H9 (cell line): ENCODE measurements around the gene ADA. TPM values are rescaled to one million over a fixed set of nuclear protein-coding genes. Genes with fewer than 3 reads are reported as not detected.

ENCODE experiments used
- DNase-seq: peaks from one replicate; pipeline ENCODE4 v3.0.0-alpha.2; 2017
- H2AFZ ChIP-seq: one replicate; pipeline ENCODE4 v1.6.1; 2013; ENCODE audit warnings: mild to moderate bottlenecking, low read length, control low read depth, moderate library complexity
- H2AK5ac ChIP-seq: 2 replicates; pipeline ENCODE4 v1.6.1; 2013; ENCODE audit warnings: low read length, control low read depth, mixed read lengths; ENCODE audit not compliant: insufficient read length
- H2BK120ac ChIP-seq: one replicate; pipeline ENCODE4 v1.6.1; 2013; ENCODE audit warnings: low read depth, mild to moderate bottlenecking, low read length, control low read depth, inconsistent platforms; ENCODE audit not compliant: poor library complexity, severe bottlenecking
- H2BK12ac ChIP-seq: 2 replicates; pipeline ENCODE4 v1.6.1; 2013; ENCODE audit warnings: low read length, control low read depth, mixed read lengths, low read depth; ENCODE audit not compliant: insufficient read length
- H2BK15ac ChIP-seq: 2 replicates; pipeline ENCODE4 v1.6.1; 2013; ENCODE audit warnings: low read depth, low read length, control low read depth
- H2BK20ac ChIP-seq: one replicate; pipeline ENCODE4 v1.6.1; 2013; ENCODE audit warnings: low read depth, mild to moderate bottlenecking, low read length, control low read depth, inconsistent platforms; ENCODE audit not compliant: poor library complexity, severe bottlenecking
- H2BK5ac ChIP-seq: 2 replicates; pipeline ENCODE4 v1.6.1; 2013; ENCODE audit warnings: low read length, control low read depth, mixed read lengths; ENCODE audit not compliant: insufficient read length
- H3K14ac ChIP-seq: 2 replicates; pipeline ENCODE4 v1.6.1; 2013; ENCODE audit warnings: low read length, control low read depth; ENCODE audit not compliant: insufficient read depth
- H3K18ac ChIP-seq: 2 replicates; pipeline ENCODE4 v1.6.1; 2013; ENCODE audit warnings: low read depth, mild to moderate bottlenecking, mixed read lengths, low read length, control low read depth; ENCODE audit not compliant: insufficient read length
- H3K23ac ChIP-seq: 2 replicates; pipeline ENCODE4 v1.6.1; 2013; ENCODE audit warnings: low read length, control low read depth, mixed read lengths, low read depth; ENCODE audit not compliant: insufficient read length
- H3K23me2 ChIP-seq: 2 replicates; pipeline ENCODE4 v1.6.1; 2013; ENCODE audit warnings: low read depth, mild to moderate bottlenecking, mixed read lengths, low read length, control low read depth; ENCODE audit not compliant: insufficient read length, poor library complexity, severe bottlenecking
- H3K27ac ChIP-seq: 2 replicates; pipeline ENCODE4 v1.5.1; 2013; ENCODE audit warnings: low read length, control low read depth, mixed read lengths, low read depth; ENCODE audit not compliant: insufficient read length
- H3K27me3 ChIP-seq: 2 replicates; pipeline ENCODE4 v1.6.1; 2013; ENCODE audit warnings: low read length, control low read depth, inconsistent platforms; ENCODE audit not compliant: insufficient read depth
- H3K4ac ChIP-seq: 2 replicates; pipeline ENCODE4 v1.6.1; 2013; ENCODE audit warnings: low read depth, mild to moderate bottlenecking, control low read depth, inconsistent platforms, low read length, moderate library complexity
- H3K4me1 ChIP-seq: 2 replicates; pipeline ENCODE4 v1.6.1; 2013; ENCODE audit warnings: low read length, control low read depth, inconsistent platforms; ENCODE audit not compliant: insufficient read depth
- H3K4me2 ChIP-seq: 2 replicates; pipeline ENCODE4 v1.6.1; 2013; ENCODE audit warnings: low read length, control low read depth, mixed read lengths; ENCODE audit not compliant: insufficient read length, insufficient read depth
- H3K56ac ChIP-seq: 2 replicates; pipeline ENCODE4 v1.6.1; 2013; ENCODE audit warnings: low read depth, mild to moderate bottlenecking, mixed read lengths, low read length, control low read depth; ENCODE audit not compliant: insufficient read length
- H3K79me1 ChIP-seq: 2 replicates; pipeline ENCODE4 v1.6.1; 2013; ENCODE audit warnings: low read depth, mild to moderate bottlenecking, moderate library complexity, low read length, control low read depth, inconsistent platforms; ENCODE audit not compliant: insufficient read depth, poor library complexity, severe bottlenecking
- H3K79me2 ChIP-seq: 2 replicates; pipeline ENCODE4 v1.6.1; 2013; ENCODE audit warnings: low read length, control low read depth, inconsistent platforms; ENCODE audit not compliant: insufficient read depth
- H3K9ac ChIP-seq: 2 replicates; pipeline ENCODE4 v1.6.1; 2013; ENCODE audit warnings: low read length, control low read depth, mixed read lengths; ENCODE audit not compliant: insufficient read length; ENCODE audit errors: extremely low read depth
- H3K9me3 ChIP-seq: one replicate; pipeline ENCODE4 v1.6.1; 2013; ENCODE audit warnings: low read depth, low read length, inconsistent platforms; ENCODE audit not compliant: control insufficient read depth
- H3T11ph ChIP-seq: one replicate; pipeline ENCODE4 v1.6.1; 2013; ENCODE audit warnings: mild to moderate bottlenecking, low read length, control low read depth, inconsistent platforms
- H4K20me1 ChIP-seq: one replicate; pipeline ENCODE4 v1.6.1; 2013; ENCODE audit not compliant: control insufficient read depth, insufficient read length, insufficient read depth
- H4K5ac ChIP-seq: 2 replicates; pipeline ENCODE4 v1.6.1; 2013; ENCODE audit warnings: low read depth, mild to moderate bottlenecking, mixed read lengths, low read length, control low read depth; ENCODE audit not compliant: insufficient read length
- H4K8ac ChIP-seq: replicated peaks from 2 replicates; pipeline ENCODE4 v1.6.1; 2013; ENCODE audit warnings: low read length, control low read depth, mixed read lengths, low read depth; ENCODE audit not compliant: insufficient read length
- H4K91ac ChIP-seq: 2 replicates; pipeline ENCODE4 v1.6.1; 2013; ENCODE audit warnings: low read depth, mild to moderate bottlenecking, moderate library complexity, mixed read lengths, low read length, control low read depth; ENCODE audit not compliant: insufficient read length
- H3K27ac Mint-ChIP-seq, 3 experiments: 2 replicates in 2 of 3; 3 replicates in 1 of 3; pipeline ENCODE4 v1.8.0; 2020 to 2021; ENCODE audit warnings: mixed read lengths in 3 of 3, mild to moderate bottlenecking in 1 of 3, moderate library complexity in 1 of 3
- H3K27me3 Mint-ChIP-seq: 2 replicates; pipeline ENCODE4 v1.8.0; 2021; ENCODE audit warnings: low read depth, mild to moderate bottlenecking, moderate library complexity, mixed read lengths
- H3K36me3 Mint-ChIP-seq, 3 experiments: 2 replicates in 2 of 3; 3 replicates in 1 of 3; pipeline ENCODE4 v1.8.0; 2020 to 2021; ENCODE audit warnings: low read depth in 3 of 3, mixed read lengths in 3 of 3; ENCODE audit not compliant: insufficient read depth in 1 of 3
- H3K4me1 Mint-ChIP-seq, 2 experiments: 2 replicates each; pipeline ENCODE4 v1.8.0; 2020; ENCODE audit warnings: mixed read lengths in 2 of 2
- H3K4me3 Mint-ChIP-seq, 2 experiments: 2 replicates in 1 of 2; 3 replicates in 1 of 2; pipeline ENCODE4 v1.8.0; 2020 to 2021; ENCODE audit warnings: mild to moderate bottlenecking in 2 of 2, mixed read lengths in 2 of 2, moderate library complexity in 1 of 2
- H3K9me3 Mint-ChIP-seq, 2 experiments: 2 replicates in 1 of 2; 3 replicates in 1 of 2; pipeline ENCODE4 v1.8.0; 2020; ENCODE audit warnings: mild to moderate bottlenecking in 2 of 2, mixed read lengths in 2 of 2, moderate library complexity in 1 of 2
- WGBS: extraction: QIAGEN DNeasy Blood & Tissue Kit; methylation state at CpG from one replicate; pipeline ENCODE4 v1.1.7; 2013; ENCODE audit warnings: missing lambda C conversion rate, low lambda C conversion rate, mixed read lengths; ENCODE audit not compliant: insufficient read length; ENCODE audit errors: extremely low coverage; 5-methylcytosine and 5-hydroxymethylcytosine counted together
- total RNA-seq: library from RNA; stranded (reverse); gene quantifications from 2 replicates; pipeline ENCODE4 v1.2.1, GENCODE V29; 2021
- TF ChIP-seq, protein P1 (sequence below): fragments of 200-600 bp; sonication (generic); conservative IDR thresholded peaks from 3 replicates; pipeline ENCODE4 v1.8.0; 2021; ENCODE audit warnings: antibody characterized with exemption, mild to moderate bottlenecking

The ADA gene
- total RNA-seq, 1 experiment from 2014 or later, result 22.0 TPM

DNA sequence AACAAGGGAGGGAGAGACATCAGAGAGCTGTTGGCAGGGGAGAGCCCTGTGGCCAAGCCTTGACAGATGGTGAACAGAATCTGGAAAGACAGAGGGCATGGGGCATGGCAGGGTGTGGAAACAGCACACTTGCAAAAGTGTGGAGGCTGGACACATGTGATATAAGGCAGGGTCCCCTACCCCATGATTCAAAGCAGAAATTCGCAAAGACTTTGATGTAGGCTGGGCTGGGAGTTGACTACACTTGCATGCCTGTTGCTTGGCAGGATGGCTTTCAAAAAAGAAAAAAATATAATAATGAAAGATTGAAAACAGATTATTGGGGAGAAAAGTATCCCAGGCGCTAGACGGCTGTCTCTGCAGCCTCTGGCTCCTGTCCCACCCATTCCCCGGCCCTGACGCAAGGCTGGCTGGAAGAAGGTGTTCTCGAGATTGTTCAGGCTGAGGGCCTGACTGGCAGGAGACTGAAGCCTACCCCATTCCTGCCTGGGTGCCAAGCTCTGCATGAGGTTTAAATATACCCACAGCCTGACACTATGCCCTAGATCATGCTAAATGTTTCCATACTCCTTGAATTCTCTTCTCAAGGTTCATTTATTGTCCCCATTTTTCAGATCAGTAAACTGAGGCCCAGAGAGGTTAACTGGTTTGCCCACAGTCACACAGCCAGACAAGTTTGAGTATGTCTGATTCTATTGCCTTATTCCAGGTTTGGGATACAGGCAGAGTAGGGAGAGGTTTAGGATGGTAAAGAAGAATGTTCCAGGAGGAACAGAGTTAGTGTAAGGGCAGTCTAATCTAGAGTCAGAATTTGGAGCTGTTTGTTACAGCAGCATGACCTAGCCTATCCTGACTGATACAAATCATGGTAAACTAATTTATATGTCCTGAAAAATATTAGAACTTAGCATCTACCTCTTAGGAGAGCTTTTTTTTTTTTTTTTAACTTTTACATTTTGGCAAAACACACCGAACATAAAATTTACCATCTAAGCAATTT, 40.2 kb upstream of the ADA start:
- no CpG with 5 or more reads among the region's 7 CpGs for WGBS
- Histone ChIP-seq H3K14ac (no peak overlapping the region), H3K23ac (no peak overlapping the region), H4K8ac (no peak overlapping the region), H3K4me2 (no peak overlapping the region), H3K27me3 (no peaks in the 10 kb centered on the region), H3K23me2 (no peaks in the 10 kb centered on the region), H3K79me1 (no peaks in the 10 kb centered on the region), H2BK120ac (no peak overlapping the region), H2BK5ac (no peak overlapping the region), H4K20me1 (no peaks in the 10 kb centered on the region), H3K9ac (no peak overlapping the region), H3T11ph (no peak overlapping the region), H3K9me3 (no peaks in the 10 kb centered on the region), H2AFZ (no peak overlapping the region), H2BK20ac (no peak overlapping the region), H3K79me2 (no peaks in the 10 kb centered on the region), H2AK5ac (no peak overlapping the region), H4K5ac (no peak overlapping the region), H2BK12ac (no peak overlapping the region), H3K4ac (no peak overlapping the region), H3K18ac (no peak overlapping the region), H4K91ac (no peak overlapping the region), H2BK15ac (no peak overlapping the region), H3K4me1 (no peaks in the 10 kb centered on the region; the same call in 1 of the 2 replicates), H3K27ac (no peak overlapping the region), H3K56ac (no peak overlapping the region)
- peaks cover 4 to 15% of the 10 kb centered on the region in 2 experiments; a peak in 3 of 5 replicates for H3K9me3 Mint-ChIP-seq
- H3K36me3 Mint-ChIP-seq, result peaks cover 0 to 7% (median 2%) of the 10 kb centered on the region in 3 experiments; a peak in 4 of 7 replicates
- peaks cover 17% of the 10 kb centered on the region in 2 experiments for H3K4me1 Mint-ChIP-seq
- no peak for DNase-seq
- peaks cover 2% of the 10 kb centered on the region for H3K27me3 Mint-ChIP-seq
- TF ChIP-seq, protein P1, sequence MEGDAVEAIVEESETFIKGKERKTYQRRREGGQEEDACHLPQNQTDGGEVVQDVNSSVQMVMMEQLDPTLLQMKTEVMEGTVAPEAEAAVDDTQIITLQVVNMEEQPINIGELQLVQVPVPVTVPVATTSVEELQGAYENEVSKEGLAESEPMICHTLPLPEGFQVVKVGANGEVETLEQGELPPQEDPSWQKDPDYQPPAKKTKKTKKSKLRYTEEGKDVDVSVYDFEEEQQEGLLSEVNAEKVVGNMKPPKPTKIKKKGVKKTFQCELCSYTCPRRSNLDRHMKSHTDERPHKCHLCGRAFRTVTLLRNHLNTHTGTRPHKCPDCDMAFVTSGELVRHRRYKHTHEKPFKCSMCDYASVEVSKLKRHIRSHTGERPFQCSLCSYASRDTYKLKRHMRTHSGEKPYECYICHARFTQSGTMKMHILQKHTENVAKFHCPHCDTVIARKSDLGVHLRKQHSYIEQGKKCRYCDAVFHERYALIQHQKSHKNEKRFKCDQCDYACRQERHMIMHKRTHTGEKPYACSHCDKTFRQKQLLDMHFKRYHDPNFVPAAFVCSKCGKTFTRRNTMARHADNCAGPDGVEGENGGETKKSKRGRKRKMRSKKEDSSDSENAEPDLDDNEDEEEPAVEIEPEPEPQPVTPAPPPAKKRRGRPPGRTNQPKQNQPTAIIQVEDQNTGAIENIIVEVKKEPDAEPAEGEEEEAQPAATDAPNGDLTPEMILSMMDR, result no peak
- H3K4me3 Mint-ChIP-seq, result no peak overlapping the region
- no peak overlapping the region; a peak in 2 of 7 replicates for H3K27ac Mint-ChIP-seq
